GM21528 (cell line): ENCODE data around the gene ZSCAN16.

Experiments
- ATAC-seq: cut with Tn5 transposase; IDR thresholded peaks from one replicate; pipeline ENCODE4 v1.9.1; 2021; ENCODE audit warnings: mild to moderate bottlenecking, moderate library complexity; ENCODE audit not compliant: unreplicated experiment, low FRiP score

ZSCAN16 gene

DNA sequence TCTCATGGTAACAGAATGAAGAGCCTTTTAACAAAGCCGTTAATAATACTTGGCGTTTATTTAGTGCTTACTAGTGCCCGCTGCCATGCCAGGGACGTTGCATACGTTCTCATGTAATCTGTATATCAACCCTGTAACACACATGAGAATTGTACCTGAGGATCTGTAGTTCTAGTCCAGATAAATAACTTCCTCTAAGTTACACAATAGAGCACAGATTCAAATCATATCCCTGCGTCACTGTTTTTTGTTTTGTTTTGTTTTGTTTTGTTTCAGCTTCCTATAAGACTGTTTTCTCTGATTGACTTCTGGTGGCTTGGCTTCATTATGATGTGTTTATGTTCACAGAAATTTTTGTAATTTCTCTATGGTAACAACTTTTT is 553 bp downstream of the ZSCAN16 start:
- ATAC-seq: peak; percentile 14

DNA sequence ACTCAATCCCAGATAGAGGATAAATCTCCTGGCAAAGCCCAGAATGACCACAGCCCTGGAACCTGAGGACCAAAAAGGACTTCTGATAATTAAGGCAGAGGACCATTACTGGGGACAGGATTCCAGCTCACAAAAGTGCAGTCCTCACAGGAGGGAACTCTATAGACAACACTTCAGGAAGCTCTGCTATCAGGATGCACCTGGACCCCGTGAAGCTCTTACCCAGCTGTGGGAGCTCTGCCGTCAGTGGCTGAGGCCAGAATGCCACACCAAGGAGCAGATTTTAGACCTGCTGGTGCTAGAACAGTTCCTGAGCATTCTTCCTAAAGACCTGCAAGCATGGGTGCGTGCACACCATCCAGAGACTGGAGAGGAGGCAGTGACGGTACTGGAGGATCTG is 992 bp downstream of the ZSCAN16 start:
- no peak for ATAC-seq

DNA sequence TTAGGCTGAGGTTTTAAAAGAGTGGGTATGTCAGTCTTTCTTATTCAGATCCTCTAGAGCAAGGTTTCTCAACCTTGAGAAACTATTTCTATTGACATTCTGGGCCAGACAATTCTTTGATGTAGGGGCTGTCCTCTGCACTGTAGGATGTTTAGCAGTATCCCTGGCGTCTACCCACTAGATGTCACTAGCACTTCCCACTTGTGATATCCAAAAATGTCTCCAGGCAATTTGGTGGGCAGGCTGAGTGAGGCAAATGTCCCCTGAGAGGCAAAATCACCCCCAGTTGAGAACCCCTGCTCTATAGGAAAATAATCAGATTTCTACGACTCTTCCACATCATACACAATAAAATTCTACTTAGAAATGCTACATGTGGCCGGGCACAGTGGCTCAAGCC is 9.6 kb downstream of the ZSCAN16 start:
- ATAC-seq: no peak

DNA sequence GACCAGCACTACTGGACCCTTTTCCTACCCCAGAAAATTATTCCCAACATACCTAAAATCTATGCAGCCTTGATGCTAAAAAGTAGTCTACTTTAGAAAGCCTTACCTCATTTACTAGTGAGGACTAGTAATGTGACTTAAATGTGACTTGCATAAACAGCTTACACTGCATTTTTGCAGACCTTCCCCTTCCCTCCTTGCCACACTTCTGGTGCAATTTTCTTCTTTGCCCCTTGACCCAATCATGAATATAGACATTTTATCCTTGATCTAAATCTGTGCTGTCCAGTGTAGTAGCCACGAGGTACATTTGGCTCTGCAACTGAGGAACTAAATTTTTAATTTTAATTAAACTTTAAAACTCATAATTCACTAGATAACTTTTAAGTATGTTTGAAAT is 10.3 kb downstream of the ZSCAN16 start:
- no peak for ATAC-seq

DNA sequence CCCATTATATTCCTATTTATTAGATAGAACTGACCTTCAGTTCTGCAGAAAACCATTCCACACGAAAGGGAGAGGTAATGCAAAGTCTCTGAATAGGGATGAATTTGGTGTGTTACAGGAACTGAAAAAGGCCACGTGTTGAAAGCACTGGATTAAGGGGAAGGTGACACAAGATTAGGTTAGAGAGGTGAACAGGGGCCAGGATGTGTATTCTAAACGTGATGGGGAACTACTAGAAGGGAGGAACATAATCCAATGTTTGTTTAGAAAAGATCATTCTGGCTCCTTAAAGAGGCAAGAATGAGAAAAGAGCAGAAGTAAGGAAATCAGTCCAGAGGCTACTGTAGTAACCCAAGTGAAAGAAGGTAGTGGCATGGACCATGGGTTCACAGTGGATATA is 11.0 kb downstream of the ZSCAN16 start:
- no peak for ATAC-seq

- peak; percentile 58 for ATAC-seq
These were observed 12.4 kb downstream of the ZSCAN16 start for GRCh38 chr6:28136585-28137504.

GRCh38 chr6:28137505-28137981 is 13.1 kb downstream of the ZSCAN16 start:
- no peak for ATAC-seq

- ATAC-seq: no peak
These were observed 15.6 kb downstream of the ZSCAN16 start for GRCh38 chr6:28139860-28140543.

DNA sequence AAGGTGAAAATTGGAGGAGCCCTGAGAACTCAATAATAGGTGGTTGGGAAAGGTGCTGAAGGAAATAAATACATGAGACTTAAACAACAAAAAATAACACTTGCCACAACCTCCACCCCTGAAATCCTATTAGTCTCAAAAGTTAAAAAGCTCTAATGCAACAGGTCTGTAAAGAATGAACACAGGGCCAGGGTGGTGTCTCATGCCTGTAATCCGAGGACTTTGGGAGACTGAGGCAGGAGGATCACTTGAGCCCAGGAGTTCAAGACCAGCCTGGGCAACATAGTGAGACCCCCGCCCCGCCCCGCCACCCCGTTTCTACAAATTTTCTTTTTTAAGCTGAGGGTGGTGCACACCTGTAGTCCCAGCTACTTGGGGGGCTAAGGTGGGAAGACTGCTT is 16.2 kb downstream of the ZSCAN16 start:
- no peak for ATAC-seq

DNA sequence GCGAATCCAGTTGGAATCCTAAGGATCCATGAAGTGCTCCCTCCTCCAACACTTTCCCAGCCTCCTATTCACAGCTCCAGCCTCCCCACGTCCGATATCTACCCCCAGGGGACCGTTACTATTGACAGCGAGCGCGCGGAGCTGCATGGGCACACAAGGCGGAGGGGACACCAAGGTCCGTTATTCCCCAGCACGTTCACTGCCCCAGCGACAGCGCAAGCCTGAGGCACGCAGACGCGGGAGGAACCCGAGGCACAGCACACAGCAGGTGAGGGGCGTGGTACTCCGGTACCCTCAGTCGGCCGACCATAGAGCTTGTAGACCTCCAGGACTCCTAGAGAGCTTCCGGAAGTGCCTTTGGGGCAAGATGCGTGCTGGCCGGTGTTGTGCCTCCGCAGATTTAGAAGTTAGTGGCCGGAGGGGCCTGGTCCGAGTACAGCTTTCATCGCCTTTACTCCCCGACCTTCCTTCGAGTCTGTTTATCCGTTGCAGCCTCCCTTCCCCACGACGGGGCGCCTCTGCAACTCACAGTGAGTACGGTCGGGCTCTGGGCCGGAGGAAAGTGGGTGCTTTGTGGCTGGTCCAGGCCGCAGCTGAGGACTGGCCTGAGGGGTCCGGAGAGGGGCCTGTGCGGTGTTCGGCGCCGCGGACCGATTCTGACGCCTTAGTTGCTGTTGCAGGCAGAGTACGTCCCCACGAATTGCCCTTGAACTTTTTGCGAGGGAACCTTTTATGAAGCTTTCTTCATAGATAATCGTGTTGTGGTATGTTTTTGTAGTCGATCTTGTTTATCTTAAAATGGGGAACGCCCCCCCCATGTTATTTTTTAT is 17.3 kb downstream of the ZSCAN16 start, which contains the start of gene ZKSCAN8:
Gene ZKSCAN8, plus strand, starts transcription at position 384 of the 830 bp plus-strand sequence. CDS start 6,525 bp downstream, outside the sequence.
- ATAC-seq: peak; percentile 77

DNA sequence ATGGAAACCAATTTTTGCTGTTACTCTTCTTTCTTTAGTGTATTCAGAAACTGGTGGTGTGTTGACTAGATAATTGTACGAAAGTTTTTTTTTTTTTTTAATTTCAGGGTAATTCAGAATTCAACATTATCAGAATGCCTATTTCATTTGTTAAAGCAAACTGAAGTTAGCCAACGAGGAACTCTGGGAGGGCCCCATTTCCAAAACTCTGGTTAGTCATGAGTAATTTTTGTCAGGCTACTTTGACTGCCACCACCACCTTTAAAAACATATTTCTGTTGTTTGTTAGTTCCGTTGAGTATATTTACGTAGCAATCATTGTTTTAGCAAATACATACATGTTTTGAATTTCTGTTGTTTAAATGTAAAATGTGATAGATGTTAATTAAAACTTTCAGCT is 18.0 kb downstream of the ZSCAN16 start:
- no peak for ATAC-seq

GRCh38 chr6:28145231-28145630 is 20.8 kb downstream of the ZSCAN16 start:
- ATAC-seq: no peak

DNA sequence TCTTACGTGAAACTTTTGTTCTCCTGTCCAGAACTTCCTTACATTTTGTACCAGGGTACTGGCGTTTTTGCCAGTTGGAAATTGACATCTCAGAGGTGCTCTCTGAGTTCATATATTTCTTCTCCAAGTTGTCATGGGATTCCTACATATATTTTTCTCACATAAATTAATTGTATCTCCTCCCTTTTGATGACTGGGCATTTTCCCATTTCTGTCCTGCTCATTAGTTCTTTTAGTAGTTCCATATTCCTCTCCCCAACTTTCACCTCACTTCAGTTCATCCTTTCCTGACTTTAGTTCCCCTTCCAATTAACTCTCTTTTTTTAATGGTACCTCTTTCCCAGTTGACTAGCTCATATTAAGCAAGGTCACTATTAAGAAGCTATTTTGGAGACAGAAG is 28.1 kb downstream of the ZSCAN16 start:
- ATAC-seq: no peak

DNA sequence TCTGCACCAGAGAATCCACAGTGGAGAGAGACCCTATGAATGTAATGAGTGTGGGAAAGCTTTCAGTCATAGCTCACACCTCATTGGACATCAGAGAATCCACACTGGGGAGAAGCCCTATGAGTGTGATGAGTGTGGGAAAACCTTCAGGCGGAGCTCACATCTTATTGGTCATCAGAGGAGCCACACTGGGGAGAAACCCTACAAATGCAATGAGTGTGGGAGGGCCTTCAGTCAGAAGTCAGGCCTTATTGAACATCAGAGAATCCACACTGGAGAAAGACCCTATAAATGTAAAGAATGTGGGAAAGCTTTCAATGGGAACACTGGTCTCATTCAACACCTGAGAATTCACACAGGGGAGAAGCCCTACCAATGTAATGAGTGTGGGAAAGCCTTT is 29.1 kb downstream of the ZSCAN16 start:
- ATAC-seq: no peak

DNA sequence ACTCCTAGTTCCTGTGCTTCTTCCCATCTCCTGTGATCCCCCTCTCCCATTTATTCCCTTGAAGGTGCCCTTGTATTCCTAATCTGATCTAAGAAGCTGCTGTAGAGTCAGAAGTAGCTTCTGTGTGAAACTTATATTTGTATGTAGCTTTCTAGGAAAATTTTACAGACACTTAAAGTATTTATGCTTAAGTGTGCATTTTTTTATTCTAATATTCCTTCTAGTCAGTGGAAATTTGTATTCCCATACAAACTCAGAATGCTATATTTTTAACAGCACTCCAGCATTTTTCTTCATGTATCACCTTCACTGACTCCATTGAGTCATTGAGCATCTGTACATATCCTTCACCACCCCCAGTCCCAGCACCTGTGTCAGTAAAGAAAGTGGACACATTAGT is 29.9 kb downstream of the ZSCAN16 start:
- no peak for ATAC-seq

DNA sequence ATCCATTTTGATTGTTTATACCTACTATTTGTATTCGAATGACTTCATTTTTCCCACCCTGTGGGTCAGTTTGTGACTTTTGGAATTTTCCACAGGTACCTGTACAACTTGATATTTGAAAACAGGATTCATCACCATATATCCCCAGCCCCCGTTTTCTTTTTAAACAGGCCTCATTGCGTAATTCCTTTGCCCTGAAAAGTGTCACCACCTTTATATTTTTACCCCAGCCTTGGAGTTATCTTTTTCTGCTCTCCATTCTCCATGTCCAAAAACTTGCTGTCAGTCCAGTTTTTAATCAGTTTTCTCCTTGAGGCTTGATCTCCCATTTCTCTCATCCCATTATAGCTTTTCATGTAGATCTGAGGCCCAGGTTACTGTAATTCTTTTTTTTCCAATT is 33.9 kb downstream of the ZSCAN16 start:
- ATAC-seq: no peak

DNA sequence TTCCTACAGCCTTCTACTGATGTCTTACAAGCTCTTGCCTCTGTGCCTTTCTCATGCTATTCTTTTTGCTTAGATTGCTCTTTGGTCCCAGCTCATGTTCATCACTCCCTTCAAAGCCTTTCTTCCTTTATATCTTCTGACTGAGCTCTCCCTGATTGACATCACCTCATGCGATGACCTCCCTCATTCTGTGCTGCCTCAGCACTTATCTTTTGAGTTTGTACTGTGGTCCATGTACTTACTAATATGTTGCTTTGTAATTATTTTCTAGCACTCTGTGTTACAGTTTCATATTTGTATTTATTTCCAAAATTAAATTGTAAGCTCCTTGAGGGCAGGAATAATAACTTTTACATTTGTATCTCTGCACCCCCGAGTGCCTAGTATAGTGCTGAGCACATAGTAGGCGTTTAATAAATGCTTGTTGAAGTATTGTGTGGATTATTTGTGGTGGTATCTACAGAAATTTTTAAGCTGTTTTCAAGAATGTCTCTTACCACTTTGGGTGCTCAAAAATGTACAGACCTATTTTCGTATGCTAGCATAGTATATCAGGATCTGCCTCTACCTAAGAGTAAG is 34.7 kb downstream of the ZSCAN16 start:
- no peak for ATAC-seq

GRCh38 chr6:28160233-28160632 is 35.8 kb downstream of the ZSCAN16 start:
- no peak for ATAC-seq

DNA sequence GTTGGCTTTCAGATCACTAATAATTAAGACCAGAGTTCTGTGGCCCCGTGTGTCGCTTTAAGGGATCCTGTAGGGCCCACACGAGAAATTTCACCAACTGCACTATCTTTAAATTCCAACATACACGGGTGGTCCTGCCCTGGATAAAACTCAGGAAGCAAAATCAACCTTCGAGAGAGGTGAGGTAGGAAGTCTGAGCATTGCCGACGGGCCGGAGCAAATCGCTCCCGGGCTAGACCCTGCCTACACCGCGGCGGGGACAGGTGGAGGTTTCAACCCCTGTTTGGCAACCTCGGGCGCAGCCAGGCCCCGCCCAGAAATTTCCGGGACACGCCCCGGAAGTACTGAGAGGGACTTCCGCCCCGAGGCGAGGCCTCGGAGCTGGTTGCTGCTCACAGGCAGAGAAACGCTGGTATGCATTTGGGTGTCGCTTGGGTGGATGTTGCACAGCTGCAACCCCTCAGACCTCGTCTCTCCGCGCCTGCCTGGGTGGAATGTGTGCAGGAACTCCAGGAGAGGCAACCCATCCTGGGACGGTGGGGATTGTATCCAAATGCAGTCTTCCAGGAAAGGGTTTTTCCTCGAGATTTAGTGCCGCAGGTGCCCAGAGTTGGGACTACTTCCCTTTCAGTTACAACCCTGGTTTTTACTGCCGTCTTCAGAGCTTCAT is 37.1 kb downstream of the ZSCAN16 start:
- ATAC-seq: no peak

GRCh38 chr6:28165563-28165962 is 41.2 kb downstream of the ZSCAN16 start:
- ATAC-seq: no peak
